Activated T-cell treated with anti-CD3 and anti-CD28 coated beads, Interleukin-2, amount 50 U/mL, for 72 hours (primary cell): Measurements from ENCODE around the gene TIGD1. TPM values are rescaled to one million over a fixed set of nuclear protein-coding genes. Genes with fewer than 3 reads are reported as not detected.
A peak's percentile ranks its signal among the peaks of the same experiment; 100 is the strongest.

ENCODE experiments used
- ATAC-seq, 2 donors: fragments of 150-1000 bp; cut with Tn5 transposase; replicated peaks in 1 of 2; 2 replicates each; pipeline ENCODE4 v1.10.0; 2021; ENCODE audit warnings: moderate library complexity in 2 of 2, mild to moderate bottlenecking in 1 of 2
- DNase-seq, 2 donors: peaks; one replicate each; pipeline ENCODE4 v3.0.0; 2021 to 2022; ENCODE audit warnings: mixed read lengths in 1 of 2
- H3K27ac Mint-ChIP-seq: one replicate; pipeline ENCODE4 v1.8.0; 2022; ENCODE audit warnings: mild to moderate bottlenecking, moderate library complexity, mixed read lengths
- H3K27me3 Mint-ChIP-seq: one replicate; pipeline ENCODE4 v1.8.0; 2022; ENCODE audit warnings: low read depth, mixed read lengths
- H3K36me3 Mint-ChIP-seq, 2 donors: one replicate each; pipeline ENCODE4 v1.8.0; 2022; ENCODE audit warnings: mixed read lengths in 2 of 2, mild to moderate bottlenecking in 1 of 2; ENCODE audit not compliant: insufficient read depth in 2 of 2
- H3K4me1 Mint-ChIP-seq: one replicate; pipeline ENCODE4 v1.8.0; 2022; ENCODE audit warnings: low read depth, mixed read lengths
- H3K4me3 Mint-ChIP-seq, 2 donors: one replicate each; pipeline ENCODE4 v1.8.0; 2022; ENCODE audit warnings: mild to moderate bottlenecking in 2 of 2, mixed read lengths in 2 of 2, moderate library complexity in 2 of 2
- H3K9me3 Mint-ChIP-seq, 2 donors: one replicate each; pipeline ENCODE4 v1.8.0; 2022; ENCODE audit warnings: mixed read lengths in 2 of 2
- total RNA-seq, 2 donors: library from RNA; stranded (reverse); gene quantifications; one replicate each; pipeline ENCODE4 v1.2.3, GENCODE V29; 2022

TIGD1 gene
- total RNA-seq, 2 donors from 2014 or later: 7.0 to 10.5 TPM

- Mint-ChIP-seq H3K27ac (no peak overlapping the region), H3K27me3 (peaks cover 33% of the 10 kb centered on the region), H3K36me3 (no peaks in the 10 kb centered on the region), H3K4me3 (no peak overlapping the region), H3K9me3 (no peaks in the 10 kb centered on the region), H3K4me1 (peaks cover 7% of the 10 kb centered on the region)
- DNase-seq (no peak), ATAC-seq (no peak)
Observed at GRCh38 chr2:232532419-232532818, 17.9 kb downstream of the TIGD1 start.

- DNase-seq (no peak), ATAC-seq (no peak)
- H3K9me3 Mint-ChIP-seq: no peaks in the 10 kb centered on the region
Observed at GRCh38 chr2:232530626-232531260, 19.6 kb downstream of the TIGD1 start.

GRCh38 chr2:232529806-232530547 lies 20.4 kb downstream of the TIGD1 start:
- no peak overlapping the region for H3K4me3 Mint-ChIP-seq
- peaks cover 21% of the 10 kb centered on the region for H3K27me3 Mint-ChIP-seq
- H3K27ac Mint-ChIP-seq: no peak overlapping the region
- peaks cover 7% of the 10 kb centered on the region for H3K4me1 Mint-ChIP-seq
- H3K36me3 Mint-ChIP-seq: no peaks in the 10 kb centered on the region
- ATAC-seq (no peak), DNase-seq (no peak)
- H3K9me3 Mint-ChIP-seq: no peaks in the 10 kb centered on the region

More at GRCh38 chr2:232530626-232531260, 19.6 kb downstream of the TIGD1 start:
- H3K4me3 Mint-ChIP-seq: no peak overlapping the region
- H3K4me1 Mint-ChIP-seq: peaks cover 7% of the 10 kb centered on the region
- peaks cover 21% of the 10 kb centered on the region for H3K27me3 Mint-ChIP-seq
- H3K36me3 Mint-ChIP-seq: no peaks in the 10 kb centered on the region
- no peak overlapping the region for H3K27ac Mint-ChIP-seq

GRCh38 chr2:232528746-232529460 lies 21.5 kb downstream of the TIGD1 start:
- peak; percentile 10 to 20 for ATAC-seq

GRCh38 chr2:232527905-232528470 lies 22.4 kb downstream of the TIGD1 start:
- DNase-seq: no peak
- Mint-ChIP-seq H3K36me3 (no peaks in the 10 kb centered on the region), H3K27me3 (peaks cover 27% of the 10 kb centered on the region)

More at GRCh38 chr2:232528746-232529460, 21.5 kb downstream of the TIGD1 start:
- H3K4me3 Mint-ChIP-seq: no peak overlapping the region
- no peak for DNase-seq
- H3K9me3 Mint-ChIP-seq: no peaks in the 10 kb centered on the region
- peaks cover 27% of the 10 kb centered on the region for H3K27me3 Mint-ChIP-seq
- no peaks in the 10 kb centered on the region for H3K36me3 Mint-ChIP-seq
- peaks cover 7% of the 10 kb centered on the region for H3K4me1 Mint-ChIP-seq
- H3K27ac Mint-ChIP-seq: no peak overlapping the region

GRCh38 chr2:232526372-232526941 lies 23.9 kb downstream of the TIGD1 start:
- H3K4me3 Mint-ChIP-seq: no peak overlapping the region
- peaks cover 31% of the 10 kb centered on the region for H3K27me3 Mint-ChIP-seq
- no peaks in the 10 kb centered on the region for H3K9me3 Mint-ChIP-seq
- no peak for DNase-seq
- H3K27ac Mint-ChIP-seq: no peak overlapping the region
- H3K36me3 Mint-ChIP-seq: no peaks in the 10 kb centered on the region
- peaks cover 16% of the 10 kb centered on the region for H3K4me1 Mint-ChIP-seq
- ATAC-seq: no peak

More at GRCh38 chr2:232527905-232528470, 22.4 kb downstream of the TIGD1 start:
- Mint-ChIP-seq H3K4me1 (peaks cover 11% of the 10 kb centered on the region), H3K9me3 (no peaks in the 10 kb centered on the region), H3K27ac (no peak overlapping the region), H3K4me3 (no peak overlapping the region)
- no peak for ATAC-seq

- H3K36me3 Mint-ChIP-seq: no peaks in the 10 kb centered on the region
- peaks cover 34% of the 10 kb centered on the region for H3K27me3 Mint-ChIP-seq
- H3K9me3 Mint-ChIP-seq: no peaks in the 10 kb centered on the region
- no peak for ATAC-seq
- no peak for DNase-seq
- no peak within 1 kb of the TSS for H3K4me3 Mint-ChIP-seq
- peaks cover 16% of the 10 kb centered on the region for H3K4me1 Mint-ChIP-seq
- no peak within 1 kb of the TSS for H3K27ac Mint-ChIP-seq
Observed at GRCh38 chr2:232525791-232526371, 24.5 kb downstream of the TIGD1 start, which contains the start of gene CHRND. Gene CHRND, plus strand, starts transcription at chr2:232526160. Its CDS starts 56 bp downstream, at chr2:232526216.

GRCh38 chr2:232525199-232525598 lies 25.2 kb downstream of the TIGD1 start:
- ATAC-seq (no peak), DNase-seq (no peak)
- Mint-ChIP-seq H3K9me3 (no peaks in the 10 kb centered on the region), H3K27ac (no peak overlapping the region), H3K36me3 (no peaks in the 10 kb centered on the region), H3K4me1 (peaks cover 16% of the 10 kb centered on the region), H3K27me3 (peaks cover 39% of the 10 kb centered on the region), H3K4me3 (no peak overlapping the region)

- no peak for ATAC-seq
- Mint-ChIP-seq H3K27ac (no peak overlapping the region), H3K4me1 (peaks cover 16% of the 10 kb centered on the region)
Observed at GRCh38 chr2:232524771-232525170, 25.6 kb downstream of the TIGD1 start.

GRCh38 chr2:232523682-232524597 lies 26.4 kb downstream of the TIGD1 start:
- no peak overlapping the region for H3K27ac Mint-ChIP-seq
- H3K4me3 Mint-ChIP-seq: peak overlapping the region; percentile 19 to 54
- no peaks in the 10 kb centered on the region for H3K9me3 Mint-ChIP-seq
- H3K4me1 Mint-ChIP-seq: peaks cover 14% of the 10 kb centered on the region
- H3K36me3 Mint-ChIP-seq: no peaks in the 10 kb centered on the region
- DNase-seq: peak; percentile 51 to 53
- H3K27me3 Mint-ChIP-seq: peaks cover 41% of the 10 kb centered on the region
- ATAC-seq: peak; percentile 55 to 64

More at GRCh38 chr2:232524771-232525170, 25.6 kb downstream of the TIGD1 start:
- Mint-ChIP-seq H3K27me3 (peaks cover 40% of the 10 kb centered on the region), H3K9me3 (no peaks in the 10 kb centered on the region), H3K4me3 (peak overlapping the region; percentile 19 to 54), H3K36me3 (no peaks in the 10 kb centered on the region)
- DNase-seq: no peak

- peaks cover 9% of the 10 kb centered on the region for H3K4me1 Mint-ChIP-seq
Observed at GRCh38 chr2:232523402-232523681, 27.0 kb downstream of the TIGD1 start.

More at GRCh38 chr2:232523402-232523681, 27.0 kb downstream of the TIGD1 start:
- H3K27me3 Mint-ChIP-seq: peaks cover 35% of the 10 kb centered on the region
- H3K9me3 Mint-ChIP-seq: no peaks in the 10 kb centered on the region
- H3K36me3 Mint-ChIP-seq: no peaks in the 10 kb centered on the region
- DNase-seq (no peak), ATAC-seq (no peak)
- H3K27ac Mint-ChIP-seq: no peak overlapping the region
- peak overlapping the region; percentile 57 to 71 for H3K4me3 Mint-ChIP-seq
